HUES48 (cell line): ENCODE measurements around the gene COL16A1.

ENCODE experiments used
- H3K27ac ChIP-seq: one replicate; pipeline ENCODE4 v1.7.0; 2013; ENCODE audit warnings: low read depth, low read length, inconsistent platforms
- H3K27me3 ChIP-seq: 2 replicates; pipeline ENCODE4 v1.6.1; 2013; ENCODE audit warnings: mild to moderate bottlenecking, low read length; ENCODE audit not compliant: control insufficient read depth, insufficient read depth
- H3K36me3 ChIP-seq: 2 replicates; pipeline ENCODE4 v1.6.1; 2013; ENCODE audit warnings: low read length; ENCODE audit not compliant: control insufficient read depth, insufficient read depth
- H3K4me1 ChIP-seq: 2 replicates; pipeline ENCODE4 v1.6.1; 2013; ENCODE audit warnings: mild to moderate bottlenecking, low read length; ENCODE audit not compliant: control insufficient read depth, insufficient read depth
- H3K4me3 ChIP-seq: 2 replicates; pipeline ENCODE4 v1.5.1; 2013; ENCODE audit warnings: mild to moderate bottlenecking, low read depth, low read length
- H3K9ac ChIP-seq: 2 replicates; pipeline ENCODE4 v1.6.1; 2013; ENCODE audit warnings: mild to moderate bottlenecking, low read depth, low read length, moderate library complexity
- H3K9me3 ChIP-seq: 2 replicates; pipeline ENCODE4 v1.6.1; 2013; ENCODE audit warnings: low read length; ENCODE audit not compliant: control insufficient read depth, insufficient read depth

Gene COL16A1

GRCh38 chr1:31614414-31615005, 89.3 kb downstream of the COL16A1 start:
- Histone ChIP-seq H3K27me3 (peaks cover 31% of the 10 kb centered on the region), H3K9ac (no peak overlapping the region), H3K9me3 (no peaks in the 10 kb centered on the region), H3K36me3 (no peaks in the 10 kb centered on the region), H3K4me3 (no peak overlapping the region), H3K27ac (no peak overlapping the region), H3K4me1 (peaks cover 8% of the 10 kb centered on the region; the same call in 1 of the 2 replicates)

- Histone ChIP-seq H3K27me3 (no peaks in the 10 kb centered on the region), H3K27ac (no peak overlapping the region), H3K36me3 (no peaks in the 10 kb centered on the region), H3K4me1 (peaks cover 4% of the 10 kb centered on the region; the same call in 1 of the 2 replicates), H3K4me3 (no peak overlapping the region), H3K9ac (no peak overlapping the region), H3K9me3 (no peaks in the 10 kb centered on the region)
Observed at GRCh38 chr1:31609514-31610118, 94.2 kb downstream of the COL16A1 start.

GRCh38 chr1:31607360-31607759, 96.5 kb downstream of the COL16A1 start:
- Histone ChIP-seq H3K27me3 (no peaks in the 10 kb centered on the region), H3K4me3 (no peak overlapping the region), H3K36me3 (no peaks in the 10 kb centered on the region), H3K4me1 (no peaks in the 10 kb centered on the region), H3K27ac (no peak overlapping the region), H3K9me3 (no peaks in the 10 kb centered on the region), H3K9ac (no peak overlapping the region)

GRCh38 chr1:31605908-31606427, 97.8 kb downstream of the COL16A1 start:
- Histone ChIP-seq H3K27ac (no peak overlapping the region), H3K36me3 (no peaks in the 10 kb centered on the region), H3K27me3 (no peaks in the 10 kb centered on the region), H3K9ac (no peak overlapping the region), H3K4me3 (no peak overlapping the region), H3K9me3 (no peaks in the 10 kb centered on the region), H3K4me1 (no peaks in the 10 kb centered on the region)
